HG02970 (cell line): ENCODE results near the gene PCDHA12.
"Not testable (repeated sequence)": the region's sequence is repeated elsewhere in the genome, so short reads cannot be mapped to it uniquely, and the experiment has no call there.

Source experiments
- ATAC-seq: cut with Tn5 transposase; IDR thresholded peaks from one replicate; pipeline ENCODE4 v1.9.1; 2021; ENCODE audit warnings: mild to moderate bottlenecking, moderate library complexity, moderate number of reproducible peaks; ENCODE audit not compliant: unreplicated experiment, low FRiP score

Gene PCDHA12

GRCh38 chr5:140857177-140857986, 17.7 kb upstream of the PCDHA12 start:
- no peak for ATAC-seq

GRCh38 chr5:140857987-140858240, 17.2 kb upstream of the PCDHA12 start:
- ATAC-seq, result no peak

- ATAC-seq, result no peak
These were observed 12.4 kb upstream of the PCDHA12 start for GRCh38 chr5:140862441-140863295.

GRCh38 chr5:140868721-140869554, 6.2 kb upstream of the PCDHA12 start, which contains the start of gene PCDHA11:
Gene PCDHA11 (plus strand): TSS chr5:140868957. CDS start chr5:140869104, 147 bp downstream.
- no peak for ATAC-seq

- ATAC-seq, result no peak
These were observed 5.6 kb upstream of the PCDHA12 start for GRCh38 chr5:140869555-140869886.

- no peak for ATAC-seq
These were observed 4.6 kb upstream of the PCDHA12 start for GRCh38 chr5:140870221-140871201.

- ATAC-seq, result not testable (repeated sequence)
These were observed 1.6 kb downstream of the PCDHA12 start for GRCh38 chr5:140876541-140877261.

- ATAC-seq, result no peak
These were observed 2.1 kb downstream of the PCDHA12 start for GRCh38 chr5:140877262-140877581.

- ATAC-seq, result no peak
These were observed 6.9 kb downstream of the PCDHA12 start, which contains the start of gene PCDHA13 for GRCh38 chr5:140881889-140882590. Gene PCDHA13 (plus strand): TSS chr5:140882124. CDS start chr5:140882269, 145 bp downstream.

- ATAC-seq, result no peak
These were observed 7.4 kb downstream of the PCDHA12 start for GRCh38 chr5:140882591-140882899.

- no peak for ATAC-seq
These were observed 8.3 kb downstream of the PCDHA12 start for GRCh38 chr5:140883373-140883772.

- ATAC-seq, result no peak
These were observed 9.0 kb downstream of the PCDHA12 start for GRCh38 chr5:140883927-140884697.

GRCh38 chr5:140916325-140916724, 41.2 kb downstream of the PCDHA12 start:
- ATAC-seq, result no peak

GRCh38 chr5:140923601-140924000, 48.5 kb downstream of the PCDHA12 start:
- ATAC-seq, result no peak

- no peak for ATAC-seq
These were observed 50.8 kb downstream of the PCDHA12 start, which contains the start of gene PCDHAC1 for GRCh38 chr5:140925806-140926442. Gene PCDHAC1 (plus strand): TSS chr5:140926299. CDS start chr5:140926893, 594 bp downstream.

- ATAC-seq, result no peak
These were observed 51.5 kb downstream of the PCDHA12 start for GRCh38 chr5:140926443-140927227.

- no peak for ATAC-seq
These were observed 52.1 kb downstream of the PCDHA12 start for GRCh38 chr5:140927228-140927573.
